Measurements from ENCODE around the gene SIAH3.
A peak's percentile ranks its signal among the peaks of the same experiment; 100 is the strongest.

SIAH3 gene

GRCh38 chr13:45849408-45849807, 2.1 kb downstream of the SIAH3 start:
- Histone ChIP-seq H3K27ac (ENCODE audit: low read length) (no peak overlapping the region), H4K20me1 (ENCODE audit: insufficient read depth, low read length) (no peaks in the 10 kb centered on the region), H3K79me2 (ENCODE audit: low read length) (no peaks in the 10 kb centered on the region), H3K9ac (ENCODE audit: low read length) (no peak overlapping the region), H3K9me3 (replicated peaks; ENCODE audit: insufficient read depth, low read length) (no peaks in the 10 kb centered on the region), H3K4me3 (ENCODE audit: low read length) (no peak overlapping the region), H3K9me2 (replicated peaks; ENCODE audit: insufficient read depth, low read length) (no peaks in the 10 kb centered on the region), H3K36me3 (replicated peaks; ENCODE audit: insufficient read depth, low read length) (no peaks in the 10 kb centered on the region), H3K27me3 (replicated peaks; ENCODE audit: insufficient read depth, low read length) (no peaks in the 10 kb centered on the region), H3K4me1 (ENCODE audit: low read length) (peaks cover 6% of the 10 kb centered on the region; the same call in 1 of the 2 replicates), H2AFZ (ENCODE audit: low read length) (no peak overlapping the region), H3K4me2 (ENCODE audit: low read depth, low read length) (no peak overlapping the region), H3F3A (ENCODE audit: insufficient read depth, low read length) (no peaks in the 10 kb centered on the region)
- no peak for DNase-seq
- no peak for TF ChIP-seq EZH2phosphoT487 (IDR thresholded peaks at IDR 0.05; ENCODE audit: low read length)
- TF ChIP-seq EZH2 (optimal IDR thresholded peaks at IDR 0.05; ENCODE audit: low read depth, low read length): no peak
- TF ChIP-seq, protein P1, sequence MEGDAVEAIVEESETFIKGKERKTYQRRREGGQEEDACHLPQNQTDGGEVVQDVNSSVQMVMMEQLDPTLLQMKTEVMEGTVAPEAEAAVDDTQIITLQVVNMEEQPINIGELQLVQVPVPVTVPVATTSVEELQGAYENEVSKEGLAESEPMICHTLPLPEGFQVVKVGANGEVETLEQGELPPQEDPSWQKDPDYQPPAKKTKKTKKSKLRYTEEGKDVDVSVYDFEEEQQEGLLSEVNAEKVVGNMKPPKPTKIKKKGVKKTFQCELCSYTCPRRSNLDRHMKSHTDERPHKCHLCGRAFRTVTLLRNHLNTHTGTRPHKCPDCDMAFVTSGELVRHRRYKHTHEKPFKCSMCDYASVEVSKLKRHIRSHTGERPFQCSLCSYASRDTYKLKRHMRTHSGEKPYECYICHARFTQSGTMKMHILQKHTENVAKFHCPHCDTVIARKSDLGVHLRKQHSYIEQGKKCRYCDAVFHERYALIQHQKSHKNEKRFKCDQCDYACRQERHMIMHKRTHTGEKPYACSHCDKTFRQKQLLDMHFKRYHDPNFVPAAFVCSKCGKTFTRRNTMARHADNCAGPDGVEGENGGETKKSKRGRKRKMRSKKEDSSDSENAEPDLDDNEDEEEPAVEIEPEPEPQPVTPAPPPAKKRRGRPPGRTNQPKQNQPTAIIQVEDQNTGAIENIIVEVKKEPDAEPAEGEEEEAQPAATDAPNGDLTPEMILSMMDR (IDR thresholded peaks at IDR 0.05; ENCODE audit: low read length): no peak

DNA sequence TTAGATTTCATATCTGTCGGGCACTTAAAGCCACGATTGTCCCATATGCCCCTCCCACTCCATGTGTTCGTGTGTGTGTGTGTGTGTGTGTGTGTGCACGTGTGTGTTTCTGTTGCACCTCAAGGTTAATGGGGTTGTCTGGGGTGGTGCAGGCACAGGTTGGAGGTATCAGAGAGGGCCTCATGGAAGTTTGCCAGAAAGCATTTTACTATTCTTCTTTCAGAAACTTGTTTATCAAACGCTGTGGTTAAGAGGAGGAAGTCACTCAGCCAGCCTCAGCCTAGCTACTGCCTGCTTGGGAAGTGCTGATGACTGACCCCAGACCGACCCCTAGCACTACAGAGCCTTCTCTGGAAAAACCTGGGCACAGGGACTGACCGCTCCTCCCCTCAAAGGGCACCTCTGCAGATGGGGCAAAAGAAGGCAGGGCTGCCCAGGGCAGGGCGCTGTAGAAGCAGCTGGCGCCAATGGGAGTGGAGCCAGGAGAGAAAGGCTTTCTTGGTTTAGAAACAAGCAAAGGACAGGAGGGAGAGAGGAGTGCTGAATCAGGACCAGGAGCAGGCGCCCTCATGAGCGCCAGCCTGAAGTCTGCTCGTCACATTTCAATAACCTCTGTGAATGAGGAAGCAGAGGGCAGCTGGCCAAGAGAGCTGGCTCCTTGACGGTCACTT, 3.9 kb downstream of the SIAH3 start:
- H2AFZ ChIP-seq (ENCODE audit: low read length): peak overlapping the region; percentile 63
- no peaks in the 10 kb centered on the region for H3K9me2 ChIP-seq (replicated peaks; ENCODE audit: insufficient read depth, low read length)
- no peak for TF ChIP-seq EZH2 (optimal IDR thresholded peaks at IDR 0.05; ENCODE audit: low read depth, low read length)
- no peak for TF ChIP-seq EZH2phosphoT487 (IDR thresholded peaks at IDR 0.05; ENCODE audit: low read length)
- TF ChIP-seq, protein P1 (IDR thresholded peaks at IDR 0.05; ENCODE audit: low read length): no peak
- H3K4me3 ChIP-seq (ENCODE audit: low read length): no peak overlapping the region
- H3K9me3 ChIP-seq (replicated peaks; ENCODE audit: insufficient read depth, low read length): no peaks in the 10 kb centered on the region
- H3K4me2 ChIP-seq (ENCODE audit: low read depth, low read length): peak overlapping the region; percentile 60; the same call in 1 of the 2 replicates
- peak; percentile 65 for DNase-seq
- H4K20me1 ChIP-seq (ENCODE audit: insufficient read depth, low read length): no peaks in the 10 kb centered on the region
- H3K4me1 ChIP-seq (ENCODE audit: low read length): peaks cover 6% of the 10 kb centered on the region; the same call in 1 of the 2 replicates
- no peaks in the 10 kb centered on the region for H3K27me3 ChIP-seq (replicated peaks; ENCODE audit: insufficient read depth, low read length)
- H3K79me2 ChIP-seq (ENCODE audit: low read length): no peaks in the 10 kb centered on the region
- H3K27ac ChIP-seq (ENCODE audit: low read length): peak overlapping the region; percentile 25; the same call in 1 of the 2 replicates
- H3F3A ChIP-seq (ENCODE audit: insufficient read depth, low read length): no peaks in the 10 kb centered on the region
- no peak overlapping the region for H3K9ac ChIP-seq (ENCODE audit: low read length)
- no peaks in the 10 kb centered on the region for H3K36me3 ChIP-seq (replicated peaks; ENCODE audit: insufficient read depth, low read length)

GRCh38 chr13:45846681-45847080, 4.9 kb downstream of the SIAH3 start:
- H3K4me1 ChIP-seq (ENCODE audit: low read length): peaks cover 6% of the 10 kb centered on the region; the same call in 1 of the 2 replicates
- no peaks in the 10 kb centered on the region for H3F3A ChIP-seq (ENCODE audit: insufficient read depth, low read length)
- H2AFZ ChIP-seq (ENCODE audit: low read length): no peak overlapping the region
- H3K4me2 ChIP-seq (ENCODE audit: low read depth, low read length): no peak overlapping the region
- H3K9ac ChIP-seq (ENCODE audit: low read length): no peak overlapping the region
- no peaks in the 10 kb centered on the region for H3K36me3 ChIP-seq (replicated peaks; ENCODE audit: insufficient read depth, low read length)
- no peaks in the 10 kb centered on the region for H4K20me1 ChIP-seq (ENCODE audit: insufficient read depth, low read length)
- no peaks in the 10 kb centered on the region for H3K79me2 ChIP-seq (ENCODE audit: low read length)
- H3K27me3 ChIP-seq (replicated peaks; ENCODE audit: insufficient read depth, low read length): no peaks in the 10 kb centered on the region
- H3K9me3 ChIP-seq (replicated peaks; ENCODE audit: insufficient read depth, low read length): no peaks in the 10 kb centered on the region
- no peaks in the 10 kb centered on the region for H3K9me2 ChIP-seq (replicated peaks; ENCODE audit: insufficient read depth, low read length)
- TF ChIP-seq, protein P1 (IDR thresholded peaks at IDR 0.05; ENCODE audit: low read length): no peak
- no peak for TF ChIP-seq EZH2 (optimal IDR thresholded peaks at IDR 0.05; ENCODE audit: low read depth, low read length)
- TF ChIP-seq EZH2phosphoT487 (IDR thresholded peaks at IDR 0.05; ENCODE audit: low read length): no peak
- no peak for DNase-seq
- H3K4me3 ChIP-seq (ENCODE audit: low read length): no peak overlapping the region
- H3K27ac ChIP-seq (ENCODE audit: low read length): no peak overlapping the region
